Neuronal stem cell (in vitro differentiated cells): ENCODE measurements around the gene ALDH3B2.
"Not testable (repeated sequence)": the region's sequence is repeated elsewhere in the genome, so short reads cannot be mapped to it uniquely, and the experiment has no call there.

Experiments
- DNase-seq: peaks from one replicate; pipeline ENCODE4 v3.0.0-alpha.2; 2013; ENCODE audit warnings: low spot score
- H2AFZ ChIP-seq: one replicate; pipeline ENCODE4 v1.6.1; 2013; ENCODE audit warnings: mild to moderate bottlenecking, low read length, inconsistent platforms
- H2AK5ac ChIP-seq: 2 replicates; pipeline ENCODE4 v1.6.1; 2013; ENCODE audit warnings: low read depth, mild to moderate bottlenecking, inconsistent platforms, low read length, moderate library complexity, mixed read lengths
- H2BK120ac ChIP-seq: 2 replicates; pipeline ENCODE4 v1.6.1; 2013; ENCODE audit warnings: low read depth, mild to moderate bottlenecking, inconsistent platforms, low read length, moderate library complexity, mixed read lengths
- H2BK12ac ChIP-seq: one replicate; pipeline ENCODE4 v1.6.1; 2013; ENCODE audit warnings: low read length, inconsistent platforms
- H2BK15ac ChIP-seq: 2 replicates; pipeline ENCODE4 v1.6.1; 2013; ENCODE audit warnings: mild to moderate bottlenecking, low read length, inconsistent platforms, mixed read lengths
- H2BK5ac ChIP-seq: one replicate; pipeline ENCODE4 v1.6.1; 2013; ENCODE audit warnings: inconsistent platforms, mild to moderate bottlenecking, low read length, moderate library complexity
- H3K14ac ChIP-seq: one replicate; pipeline ENCODE4 v1.6.1; 2013; ENCODE audit warnings: low read length, inconsistent platforms
- H3K18ac ChIP-seq: 2 replicates; pipeline ENCODE4 v1.6.1; 2013; ENCODE audit warnings: low read length, inconsistent platforms
- H3K23ac ChIP-seq: 2 replicates; pipeline ENCODE4 v1.6.1; 2013; ENCODE audit warnings: low read depth, mild to moderate bottlenecking, mixed read lengths, low read length, inconsistent platforms; ENCODE audit not compliant: poor library complexity
- H3K27ac ChIP-seq: replicated peaks from 3 replicates; pipeline ENCODE4 v1.5.1; 2013; ENCODE audit warnings: low read length, inconsistent platforms
- H3K27me3 ChIP-seq, 3 experiments: 2 replicates each; pipeline ENCODE4 v1.6.1; 2013; ENCODE audit warnings: low read length in 3 of 3, mild to moderate bottlenecking in 2 of 3, inconsistent platforms in 1 of 3, low read depth in 1 of 3, mixed read lengths in 1 of 3, moderate library complexity in 1 of 3; ENCODE audit not compliant: control insufficient read depth in 3 of 3, insufficient read depth in 3 of 3
- H3K36me3 ChIP-seq, 2 donors: replicated peaks in 1 of 2; 2 replicates each; pipeline ENCODE4 v1.6.1; 2013; ENCODE audit warnings: low read length in 2 of 2; ENCODE audit not compliant: control insufficient read depth in 2 of 2, insufficient read depth in 2 of 2
- H3K4ac ChIP-seq: 2 replicates; pipeline ENCODE4 v1.6.1; 2013; ENCODE audit warnings: inconsistent platforms, mild to moderate bottlenecking, low read length, moderate library complexity
- H3K4me1 ChIP-seq, 2 donors: 1 replicate in 1 of 2; 2 replicates in 1 of 2; pipeline ENCODE4 v1.6.1; 2013; ENCODE audit warnings: low read length in 2 of 2, low read depth in 1 of 2; ENCODE audit not compliant: control insufficient read depth in 2 of 2, insufficient read depth in 1 of 2
- H3K4me2 ChIP-seq: one replicate; pipeline ENCODE4 v1.6.1; 2013; ENCODE audit warnings: mild to moderate bottlenecking, low read length, inconsistent platforms; ENCODE audit not compliant: insufficient read depth, poor library complexity, severe bottlenecking
- H3K4me3 ChIP-seq, 2 donors: 2 replicates each; pipeline ENCODE4 v1.5.1; 2013; ENCODE audit warnings: low read length in 2 of 2, mild to moderate bottlenecking in 2 of 2, inconsistent platforms in 1 of 2, moderate library complexity in 1 of 2
- H3K79me1 ChIP-seq: one replicate; pipeline ENCODE4 v1.6.1; 2013; ENCODE audit warnings: low read depth, mild to moderate bottlenecking, inconsistent platforms, low read length, moderate library complexity
- H3K9ac ChIP-seq: one replicate; pipeline ENCODE4 v1.6.1; 2013; ENCODE audit warnings: mild to moderate bottlenecking, low read depth, low read length, inconsistent platforms; ENCODE audit not compliant: poor library complexity
- H3K9me3 ChIP-seq, 2 donors: replicated peaks in 1 of 2; 2 replicates each; pipeline versions ENCODE3 to v1.6.1; 2013; ENCODE audit warnings: low read length in 2 of 2, mild to moderate bottlenecking in 2 of 2, inconsistent platforms in 1 of 2, low read depth in 1 of 2, mixed read lengths in 1 of 2, moderate library complexity in 1 of 2; ENCODE audit not compliant: control insufficient read depth in 2 of 2, insufficient read depth in 1 of 2
- H4K8ac ChIP-seq: one replicate; pipeline ENCODE4 v1.6.1; 2013; ENCODE audit warnings: low read depth, mild to moderate bottlenecking, inconsistent platforms, low read length, moderate library complexity
- H4K91ac ChIP-seq: one replicate; pipeline ENCODE4 v1.6.1; 2013; ENCODE audit warnings: low read length, low read depth, mild to moderate bottlenecking, inconsistent platforms; ENCODE audit not compliant: poor library complexity
- WGBS, 2 donors: extraction: QIAGEN DNeasy Blood & Tissue Kit; methylation state at CpG; one replicate each; pipeline ENCODE4 v1.1.7; 2013; ENCODE audit warnings: missing lambda C conversion rate in 2 of 2, mixed read lengths in 1 of 2; ENCODE audit not compliant: insufficient read length in 2 of 2, insufficient replicate concordance in 1 of 2; ENCODE audit errors: extremely low coverage in 2 of 2; 5-methylcytosine and 5-hydroxymethylcytosine counted together

The ALDH3B2 gene

GRCh38 chr11:67626131-67626833 lies 48.1 kb downstream of the ALDH3B2 start:
- WGBS, 2 donors = no CpG with 5 or more reads among the region's 10 CpGs
- DNase-seq, H2AK5ac ChIP-seq, H3K27ac ChIP-seq, H2BK5ac ChIP-seq, H3K9me3 ChIP-seq, H4K8ac ChIP-seq, H2BK120ac ChIP-seq, H3K4me1 ChIP-seq, H3K14ac ChIP-seq, H3K9ac ChIP-seq, H3K4ac ChIP-seq, H3K4me2 ChIP-seq, H2BK12ac ChIP-seq, H3K27me3 ChIP-seq, H4K91ac ChIP-seq, H2BK15ac ChIP-seq, H3K36me3 ChIP-seq, H3K18ac ChIP-seq, H2AFZ ChIP-seq, H3K79me1 ChIP-seq, H3K4me3 ChIP-seq, H3K23ac ChIP-seq: not testable (repeated sequence)

- not testable (repeated sequence) for H3K23ac ChIP-seq, H4K8ac ChIP-seq, H3K9ac ChIP-seq, H3K79me1 ChIP-seq, H3K36me3 ChIP-seq, H3K4me3 ChIP-seq, H2BK5ac ChIP-seq, H2AFZ ChIP-seq, H2AK5ac ChIP-seq, H2BK120ac ChIP-seq, H2BK15ac ChIP-seq, H3K4me1 ChIP-seq, H3K14ac ChIP-seq, H3K4ac ChIP-seq, H3K27me3 ChIP-seq, H2BK12ac ChIP-seq, H3K27ac ChIP-seq, H4K91ac ChIP-seq, H3K9me3 ChIP-seq, H3K18ac ChIP-seq, H3K4me2 ChIP-seq, DNase-seq
- no CpG with 5 or more reads among the region's 1 CpG for WGBS, 2 donors
Observed at GRCh38 chr11:67623795-67624194, 50.6 kb downstream of the ALDH3B2 start.

GRCh38 chr11:67622905-67623304 lies 51.5 kb downstream of the ALDH3B2 start:
- not testable (repeated sequence) for H2BK15ac ChIP-seq, H3K23ac ChIP-seq, H3K9me3 ChIP-seq, H3K14ac ChIP-seq, H2AFZ ChIP-seq, H3K4me3 ChIP-seq, H2BK12ac ChIP-seq, H3K9ac ChIP-seq, H3K27ac ChIP-seq, H2BK120ac ChIP-seq, H4K8ac ChIP-seq, H4K91ac ChIP-seq, H2BK5ac ChIP-seq, H3K4me2 ChIP-seq, H3K79me1 ChIP-seq, H2AK5ac ChIP-seq, H3K18ac ChIP-seq, H3K4me1 ChIP-seq, H3K36me3 ChIP-seq, DNase-seq, H3K27me3 ChIP-seq, H3K4ac ChIP-seq
- no CpG with 5 or more reads among the region's 7 CpGs for WGBS, 2 donors

GRCh38 chr11:67621928-67622327 lies 52.5 kb downstream of the ALDH3B2 start:
- H2BK15ac ChIP-seq = not testable (repeated sequence)

More at GRCh38 chr11:67621928-67622327, 52.5 kb downstream of the ALDH3B2 start:
- H3K9me3 ChIP-seq, H3K14ac ChIP-seq, H3K23ac ChIP-seq, H2BK12ac ChIP-seq, H2AFZ ChIP-seq, H3K27me3 ChIP-seq, H3K18ac ChIP-seq, H2BK5ac ChIP-seq, DNase-seq, H3K4me1 ChIP-seq, H3K4ac ChIP-seq, H2BK120ac ChIP-seq, H4K91ac ChIP-seq, H3K79me1 ChIP-seq, H2AK5ac ChIP-seq, H4K8ac ChIP-seq, H3K36me3 ChIP-seq, H3K9ac ChIP-seq, H3K27ac ChIP-seq: not testable (repeated sequence)
- H3K4me2 ChIP-seq = peak overlapping the region; percentile 23
- no CpG with 5 or more reads among the region's 3 CpGs for WGBS, 2 donors
- H3K4me3 ChIP-seq = peak overlapping the region in 1 of 2 donors; percentile 15
